Smooth muscle cell (in vitro differentiated cells): ENCODE results near the gene GRIN1. TPM values are rescaled to one million over a fixed set of nuclear protein-coding genes. Genes with fewer than 3 reads are reported as not detected.

ENCODE experiments used
- DNase-seq: peaks from one replicate; lab custom pipeline; 2025; ENCODE audit not compliant: unreplicated experiment; lab: John Stamatoyannopoulos, UW
- H2AFZ ChIP-seq: fragments of 200-600 bp; sonication (generic); 2 replicates; pipeline ENCODE4 v1.6.0; 2016; ENCODE audit warnings: antibody characterized with exemption, low read depth, mild to moderate bottlenecking
- H3F3A ChIP-seq: fragments of 200-600 bp; sonication (generic); 2 replicates; pipeline ENCODE4 v1.6.0; 2017; ENCODE audit warnings: antibody characterized with exemption, low read depth
- H3K27ac ChIP-seq: fragments of 200-600 bp; sonication (generic); 2 replicates; pipeline ENCODE4 v1.5.1; 2016; ENCODE audit warnings: low read depth, mild to moderate bottlenecking
- H3K27me3 ChIP-seq: fragments of 200-600 bp; sonication (generic); 2 replicates; pipeline ENCODE4 v1.6.1; 2016; ENCODE audit warnings: low read depth, mild to moderate bottlenecking
- H3K36me3 ChIP-seq: fragments of 200-600 bp; sonication (generic); 2 replicates; pipeline ENCODE4 v1.5.1; 2016; ENCODE audit warnings: low read depth
- H3K4me1 ChIP-seq: fragments of 200-600 bp; sonication (generic); 2 replicates; pipeline ENCODE4 v1.5.1; 2016; ENCODE audit warnings: low read depth
- H3K4me2 ChIP-seq: fragments of 200-600 bp; sonication (generic); 2 replicates; pipeline ENCODE4 v1.6.0; 2016; ENCODE audit warnings: mild to moderate bottlenecking
- H3K4me3 ChIP-seq: fragments of 200-600 bp; sonication (generic); 2 replicates; pipeline ENCODE4 v1.5.1; 2016; ENCODE audit warnings: mild to moderate bottlenecking
- H3K79me2 ChIP-seq: fragments of 200-600 bp; sonication (generic); 2 replicates; pipeline ENCODE4 v1.6.0; 2016; ENCODE audit warnings: low read depth, mild to moderate bottlenecking
- H3K9ac ChIP-seq: fragments of 200-600 bp; sonication (generic); 2 replicates; pipeline ENCODE4 v1.6.0; 2016; ENCODE audit warnings: low read depth
- H3K9me3 ChIP-seq: fragments of 200-600 bp; sonication (generic); replicated peaks from 2 replicates; pipeline ENCODE4 v1.5.1; 2016; ENCODE audit warnings: low read depth
- H4K20me1 ChIP-seq: fragments of 200-600 bp; sonication (generic); 2 replicates; pipeline ENCODE4 v1.6.0; 2016; ENCODE audit warnings: low read depth
- CTCF ChIP-seq: fragments of 200-600 bp; sonication (generic); IDR thresholded peaks from 2 replicates; pipeline ENCODE4 v1.5.1; 2017; ENCODE audit warnings: borderline replicate concordance, mild to moderate bottlenecking, antibody characterized with exemption; ENCODE audit not compliant: insufficient read depth, poor library complexity, severe bottlenecking
- WGBS: methylation state at CpG from one replicate; pipeline ENCODE4 v1.1.7; 2016; ENCODE audit warnings: low lambda C conversion rate; 5-methylcytosine and 5-hydroxymethylcytosine counted together
- polyA plus RNA-seq: library from polyadenylated mRNA; unstranded; fragments of >200 nt; fragmentation: Nextera tagmentation; extraction: Ambion mirVana; gene quantifications from 2 replicates; pipeline ENCODE4 v1.2.1, GENCODE V29; 2016
- total RNA-seq: library from RNA; depleted of rRNA; stranded (reverse); fragments of >200 nt; gene quantifications from 2 replicates; pipeline ENCODE4 v1.2.3, GENCODE V29; 2014

GRIN1 gene
- total and polyA plus RNA-seq, 2 experiments from 2014 or later = not detected

- no peaks in the 10 kb centered on the region for H3K27me3 ChIP-seq
- peaks cover 5% of the 10 kb centered on the region for H4K20me1 ChIP-seq
- 90% methylated on average over 27 of the region's 27 CpGs for WGBS
- H3K36me3 ChIP-seq = no peaks in the 10 kb centered on the region
- H3K27ac ChIP-seq = no peak overlapping the region
- no peak for TF ChIP-seq CTCF
- DNase-seq = no peak
- no peak overlapping the region for H3K4me3 ChIP-seq
- H3K9me3 ChIP-seq = no peaks in the 10 kb centered on the region
- H3K4me1 ChIP-seq = no peaks in the 10 kb centered on the region
- no peaks in the 10 kb centered on the region for H3F3A ChIP-seq
- no peak overlapping the region for H3K4me2 ChIP-seq
- no peak overlapping the region for H2AFZ ChIP-seq
- no peaks in the 10 kb centered on the region for H3K79me2 ChIP-seq
- H3K9ac ChIP-seq = no peak overlapping the region
Observed at GRCh38 chr9:137107312-137107921, 31.5 kb upstream of the GRIN1 start.

GRCh38 chr9:137107982-137108381 is 31.0 kb upstream of the GRIN1 start:
- Histone ChIP-seq H3K4me3 (no peak overlapping the region), H3K9ac (no peak overlapping the region), H3K27ac (no peak overlapping the region), H3K79me2 (no peaks in the 10 kb centered on the region), H4K20me1 (peaks cover 5% of the 10 kb centered on the region), H3K4me2 (no peak overlapping the region), H3K36me3 (no peaks in the 10 kb centered on the region), H3K9me3 (no peaks in the 10 kb centered on the region), H3K27me3 (no peaks in the 10 kb centered on the region), H3F3A (no peaks in the 10 kb centered on the region), H3K4me1 (no peaks in the 10 kb centered on the region), H2AFZ (no peak overlapping the region)
- no peak for DNase-seq
- 98% methylated on average over 17 of the region's 17 CpGs for WGBS
- TF ChIP-seq CTCF = no peak

DNA sequence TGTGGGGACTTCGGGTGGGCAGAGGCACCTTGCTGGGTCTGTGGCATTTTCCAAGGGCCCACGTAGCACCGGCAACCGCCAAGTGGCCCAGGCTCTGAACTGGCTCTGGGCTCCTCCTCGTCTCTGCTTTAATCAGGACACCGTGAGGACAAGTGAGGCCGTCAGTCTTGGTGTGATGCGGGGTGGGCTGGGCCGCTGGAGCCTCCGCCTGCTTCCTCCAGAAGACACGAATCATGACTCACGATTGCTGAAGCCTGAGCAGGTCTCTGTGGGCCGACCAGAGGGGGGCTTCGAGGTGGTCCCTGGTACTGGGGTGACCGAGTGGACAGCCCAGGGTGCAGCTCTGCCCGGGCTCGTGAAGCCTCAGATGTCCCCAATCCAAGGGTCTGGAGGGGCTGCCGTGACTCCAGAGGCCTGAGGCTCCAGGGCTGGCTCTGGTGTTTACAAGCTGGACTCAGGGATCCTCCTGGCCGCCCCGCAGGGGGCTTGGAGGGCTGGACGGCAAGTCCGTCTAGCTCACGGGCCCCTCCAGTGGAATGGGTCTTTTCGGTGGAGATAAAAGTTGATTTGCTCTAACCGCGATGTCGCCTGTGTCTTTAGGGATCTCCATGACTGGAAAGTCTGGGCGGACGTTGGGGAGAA is 30.2 kb upstream of the GRIN1 start:
- Histone ChIP-seq H3K79me2 (no peaks in the 10 kb centered on the region), H3K36me3 (no peaks in the 10 kb centered on the region), H3K4me2 (no peak overlapping the region), H3K9ac (no peak overlapping the region), H3K27ac (no peak overlapping the region), H4K20me1 (peaks cover 5% of the 10 kb centered on the region), H2AFZ (no peak overlapping the region), H3K4me1 (no peaks in the 10 kb centered on the region), H3K9me3 (no peaks in the 10 kb centered on the region), H3K27me3 (no peaks in the 10 kb centered on the region), H3K4me3 (no peak overlapping the region), H3F3A (no peaks in the 10 kb centered on the region)
- WGBS = 93% methylated on average over 29 of the region's 29 CpGs
- no peak for TF ChIP-seq CTCF
- no peak for DNase-seq
